HUES48 (cell line): ENCODE data around the gene SCYGR2.

Experiments used
- H3K27ac ChIP-seq: one replicate; pipeline ENCODE4 v1.7.0; 2013; ENCODE audit warnings: low read depth, low read length, inconsistent platforms
- H3K27me3 ChIP-seq: 2 replicates; pipeline ENCODE4 v1.6.1; 2013; ENCODE audit warnings: mild to moderate bottlenecking, low read length; ENCODE audit not compliant: control insufficient read depth, insufficient read depth
- H3K36me3 ChIP-seq: 2 replicates; pipeline ENCODE4 v1.6.1; 2013; ENCODE audit warnings: low read length; ENCODE audit not compliant: control insufficient read depth, insufficient read depth
- H3K4me1 ChIP-seq: 2 replicates; pipeline ENCODE4 v1.6.1; 2013; ENCODE audit warnings: mild to moderate bottlenecking, low read length; ENCODE audit not compliant: control insufficient read depth, insufficient read depth
- H3K4me3 ChIP-seq: 2 replicates; pipeline ENCODE4 v1.5.1; 2013; ENCODE audit warnings: mild to moderate bottlenecking, low read depth, low read length
- H3K9ac ChIP-seq: 2 replicates; pipeline ENCODE4 v1.6.1; 2013; ENCODE audit warnings: mild to moderate bottlenecking, low read depth, low read length, moderate library complexity
- H3K9me3 ChIP-seq: 2 replicates; pipeline ENCODE4 v1.6.1; 2013; ENCODE audit warnings: low read length; ENCODE audit not compliant: control insufficient read depth, insufficient read depth

Gene SCYGR2

GRCh38 chr2:227626580-227627151 is 28.0 kb downstream of the SCYGR2 start:
- no peaks in the 10 kb centered on the region for H3K27me3 ChIP-seq
- H3K4me3 ChIP-seq, result no peak overlapping the region
- no peaks in the 10 kb centered on the region for H3K4me1 ChIP-seq
- no peaks in the 10 kb centered on the region for H3K36me3 ChIP-seq
- no peak overlapping the region for H3K27ac ChIP-seq
- H3K9ac ChIP-seq, result no peak overlapping the region
- H3K9me3 ChIP-seq, result no peaks in the 10 kb centered on the region

- Histone ChIP-seq H3K4me1 (no peaks in the 10 kb centered on the region), H3K9ac (no peak overlapping the region), H3K36me3 (no peaks in the 10 kb centered on the region), H3K9me3 (no peaks in the 10 kb centered on the region), H3K27me3 (no peaks in the 10 kb centered on the region), H3K4me3 (no peak overlapping the region), H3K27ac (no peak overlapping the region)
These were observed 29.1 kb downstream of the SCYGR2 start for GRCh38 chr2:227627769-227628168.

GRCh38 chr2:227629435-227629834 is 30.7 kb downstream of the SCYGR2 start:
- no peak overlapping the region for H3K27ac ChIP-seq
- no peaks in the 10 kb centered on the region for H3K9me3 ChIP-seq
- no peaks in the 10 kb centered on the region for H3K27me3 ChIP-seq
- H3K4me1 ChIP-seq, result no peaks in the 10 kb centered on the region
- no peaks in the 10 kb centered on the region for H3K36me3 ChIP-seq
- H3K9ac ChIP-seq, result no peak overlapping the region
- H3K4me3 ChIP-seq, result no peak overlapping the region

GRCh38 chr2:227630322-227630721 is 31.6 kb downstream of the SCYGR2 start:
- no peaks in the 10 kb centered on the region for H3K36me3 ChIP-seq
- H3K4me3 ChIP-seq, result no peak overlapping the region
- no peak overlapping the region for H3K9ac ChIP-seq
- H3K9me3 ChIP-seq, result no peaks in the 10 kb centered on the region
- no peaks in the 10 kb centered on the region for H3K4me1 ChIP-seq
- no peaks in the 10 kb centered on the region for H3K27me3 ChIP-seq
- H3K27ac ChIP-seq, result no peak overlapping the region

GRCh38 chr2:227632827-227633226 is 34.1 kb downstream of the SCYGR2 start:
- Histone ChIP-seq H3K36me3 (no peaks in the 10 kb centered on the region), H3K4me1 (no peaks in the 10 kb centered on the region), H3K9ac (no peak overlapping the region), H3K27me3 (no peaks in the 10 kb centered on the region), H3K4me3 (no peak overlapping the region), H3K27ac (no peak overlapping the region), H3K9me3 (no peaks in the 10 kb centered on the region)

GRCh38 chr2:227634201-227634600 is 35.5 kb downstream of the SCYGR2 start:
- H3K27ac ChIP-seq, result no peak overlapping the region
- H3K9me3 ChIP-seq, result no peaks in the 10 kb centered on the region
- no peak overlapping the region for H3K4me3 ChIP-seq
- H3K27me3 ChIP-seq, result no peaks in the 10 kb centered on the region
- no peak overlapping the region for H3K9ac ChIP-seq
- H3K4me1 ChIP-seq, result no peaks in the 10 kb centered on the region
- no peaks in the 10 kb centered on the region for H3K36me3 ChIP-seq

- no peaks in the 10 kb centered on the region for H3K27me3 ChIP-seq
- no peak overlapping the region for H3K4me3 ChIP-seq
- H3K9me3 ChIP-seq, result no peaks in the 10 kb centered on the region
- H3K9ac ChIP-seq, result no peak overlapping the region
- no peaks in the 10 kb centered on the region for H3K4me1 ChIP-seq
- no peak overlapping the region for H3K27ac ChIP-seq
- H3K36me3 ChIP-seq, result no peaks in the 10 kb centered on the region
These were observed 44.0 kb downstream of the SCYGR2 start for GRCh38 chr2:227642656-227643055.

- H3K27me3 ChIP-seq, result no peaks in the 10 kb centered on the region
- no peak overlapping the region for H3K27ac ChIP-seq
- H3K4me1 ChIP-seq, result no peaks in the 10 kb centered on the region
- H3K9ac ChIP-seq, result no peak overlapping the region
- H3K9me3 ChIP-seq, result no peaks in the 10 kb centered on the region
- no peak overlapping the region for H3K4me3 ChIP-seq
- H3K36me3 ChIP-seq, result no peaks in the 10 kb centered on the region
These were observed 45.4 kb downstream of the SCYGR2 start for GRCh38 chr2:227643990-227644551.
